CD4-positive, alpha-beta T cell treated with Interleukin-12 subunit alpha and Interleukin-12 subunit beta, for 1 hour (primary cell): Measurements from ENCODE around the gene ZNF496.
"Not testable (repeated sequence)": the region's sequence is repeated elsewhere in the genome, so short reads cannot be mapped to it uniquely, and the experiment has no call there.

Experiments used
- DNase-seq: peaks from one replicate; pipeline ENCODE4 v3.0.0-alpha.2; 2020

Gene ZNF496

GRCh38 chr1:247291833-247292561 is 39.7 kb downstream of the ZNF496 start:
- DNase-seq: no peak

- DNase-seq: no peak
Measured at GRCh38 chr1:247291161-247291560, 40.5 kb downstream of the ZNF496 start.

- DNase-seq: no peak
Measured at GRCh38 chr1:247290576-247290975, 41.1 kb downstream of the ZNF496 start.

GRCh38 chr1:247289274-247289892 is 42.3 kb downstream of the ZNF496 start:
- not testable (repeated sequence) for DNase-seq

DNA sequence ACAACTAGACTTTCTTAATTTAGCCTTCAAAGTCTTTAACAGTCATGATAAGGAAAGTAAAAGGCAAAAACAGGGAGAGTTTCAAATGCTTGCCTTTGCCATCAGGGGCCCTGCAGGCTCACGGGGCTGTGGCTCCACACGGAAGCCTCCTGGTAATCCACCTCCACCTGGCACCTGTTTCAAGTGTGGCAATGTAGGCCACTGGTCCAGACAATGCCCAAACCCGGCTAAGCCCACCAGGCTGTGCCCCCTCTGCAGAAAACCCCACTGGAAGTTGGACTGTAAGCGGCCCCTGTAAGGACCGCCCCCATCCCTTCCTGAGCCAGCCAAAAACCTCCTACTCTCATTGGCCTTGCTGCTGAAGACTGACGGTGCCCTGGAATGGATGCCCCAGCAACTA is 43.3 kb downstream of the ZNF496 start:
- DNase-seq: no peak

GRCh38 chr1:247287460-247287859 is 44.2 kb downstream of the ZNF496 start:
- no peak for DNase-seq

DNA sequence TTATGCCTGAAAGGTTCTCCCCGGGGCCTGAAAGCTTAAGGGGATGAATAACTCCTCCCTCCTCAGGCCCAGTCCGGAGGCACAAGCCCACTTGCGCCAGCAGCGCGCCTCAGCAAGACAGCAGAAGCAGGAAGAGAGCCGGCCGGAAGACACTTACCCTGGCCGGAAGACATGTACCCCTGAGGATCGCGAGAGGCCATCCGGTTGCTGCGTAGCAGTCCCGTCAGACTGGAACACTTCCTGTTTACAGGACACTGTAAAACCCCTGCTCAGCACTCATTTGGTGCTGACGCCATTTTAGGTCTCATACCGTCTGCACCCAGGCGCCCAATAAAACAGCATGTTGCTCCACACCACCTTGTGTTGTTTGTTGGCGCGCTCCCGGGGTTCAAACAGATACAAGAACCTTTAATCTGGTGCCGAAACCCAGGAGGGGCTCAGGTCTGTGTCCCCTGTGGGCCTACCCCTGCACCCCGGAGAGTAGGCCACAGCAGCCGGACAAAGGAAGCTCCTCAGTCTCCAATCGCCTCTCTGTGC is 45.5 kb downstream of the ZNF496 start:
- no peak for DNase-seq

GRCh38 chr1:247281001-247281574 is 50.6 kb downstream of the ZNF496 start:
- DNase-seq: no peak

DNA sequence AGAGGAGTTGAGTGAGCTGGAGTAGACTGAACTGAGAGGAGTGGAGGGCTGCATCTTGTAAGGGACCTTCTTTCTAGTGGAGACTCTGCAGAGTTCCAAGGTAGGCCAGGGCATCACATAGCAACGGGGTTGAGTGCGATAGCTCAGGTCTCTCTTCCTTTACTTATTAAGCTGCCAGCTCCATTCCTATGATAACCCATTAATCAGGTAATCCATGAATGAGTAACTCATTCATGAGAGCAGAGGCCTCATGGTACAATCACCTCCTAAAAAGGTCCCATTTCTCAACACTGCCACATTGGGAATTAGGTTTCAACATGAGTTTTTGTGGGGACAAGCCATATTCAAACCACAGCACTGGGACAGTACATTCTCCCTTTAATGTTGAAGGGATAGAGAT is 54.5 kb downstream of the ZNF496 start:
- DNase-seq: no peak

DNA sequence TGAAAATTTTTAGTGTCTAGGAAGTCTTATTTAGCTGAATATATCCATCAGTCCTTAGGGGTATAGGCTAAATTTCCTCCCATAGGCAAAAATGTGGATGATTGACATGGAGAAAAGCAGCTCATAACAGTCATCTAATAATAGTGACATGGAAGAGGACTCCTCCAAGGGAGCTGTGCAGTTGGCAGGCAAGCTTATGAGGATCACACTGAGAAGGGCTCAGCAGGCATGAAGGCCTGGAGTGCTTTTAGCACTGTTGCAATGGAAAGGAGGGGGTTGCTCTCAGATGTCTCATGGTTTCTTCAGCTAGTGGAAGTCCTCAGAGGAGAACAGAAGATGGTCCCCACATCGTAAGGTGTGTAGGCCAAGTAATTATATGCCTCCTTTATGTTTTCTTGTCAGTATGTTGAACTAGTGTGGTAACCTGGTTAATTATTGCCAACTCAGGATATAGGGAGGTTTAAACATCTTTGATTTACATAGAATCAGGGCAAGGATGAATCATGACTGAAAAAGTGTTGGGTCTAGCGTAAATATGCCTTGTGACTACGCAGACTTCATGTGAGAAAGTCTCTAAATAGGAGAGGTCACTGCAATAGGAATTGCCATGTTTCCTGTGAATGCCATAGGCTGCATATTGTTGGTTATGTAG is 56.9 kb downstream of the ZNF496 start:
- no peak for DNase-seq

DNA sequence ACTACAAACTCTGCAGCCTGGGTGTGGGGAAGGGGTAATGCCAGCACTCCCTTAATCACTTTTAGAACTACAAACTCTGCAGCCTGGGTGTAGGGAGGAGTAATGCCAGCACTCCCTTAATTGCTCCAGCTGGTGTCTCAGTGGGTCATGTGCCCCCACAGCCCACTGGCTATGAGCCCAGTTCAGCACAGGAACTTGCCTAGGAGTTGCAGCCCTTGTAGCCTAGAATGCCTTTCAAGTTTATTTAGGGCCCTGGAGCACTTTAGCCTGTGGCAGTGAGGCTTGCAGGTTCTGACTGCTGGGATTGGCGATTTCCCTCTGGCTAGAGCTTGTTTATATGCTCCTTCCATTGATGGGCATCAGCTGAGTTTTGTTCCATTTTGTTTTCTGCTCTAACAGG is 58.7 kb downstream of the ZNF496 start:
- no peak for DNase-seq

DNA sequence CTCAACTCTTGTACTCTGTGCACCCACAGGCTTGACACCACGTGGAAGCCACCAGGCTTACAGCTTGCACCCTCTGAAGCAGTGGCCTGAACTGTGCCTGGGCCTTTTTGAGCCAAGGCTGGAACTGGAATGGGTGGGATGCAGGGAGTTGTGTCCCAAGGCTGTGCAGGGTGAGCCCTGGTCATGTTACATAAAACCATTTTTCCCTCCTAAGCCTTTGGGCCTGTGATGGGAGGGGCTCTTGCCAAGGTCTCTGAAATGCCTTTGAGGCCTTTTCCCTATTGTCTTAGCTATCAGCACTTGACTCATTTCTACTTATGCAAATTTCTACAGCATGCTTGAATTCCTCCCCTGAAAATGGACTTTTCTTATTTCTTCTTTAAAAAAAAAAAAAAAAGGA is 61.7 kb downstream of the ZNF496 start:
- no peak for DNase-seq

- no peak for DNase-seq
Measured at GRCh38 chr1:247269133-247269532, 62.5 kb downstream of the ZNF496 start.

GRCh38 chr1:247268390-247269045 is 63.1 kb downstream of the ZNF496 start:
- DNase-seq: no peak

DNA sequence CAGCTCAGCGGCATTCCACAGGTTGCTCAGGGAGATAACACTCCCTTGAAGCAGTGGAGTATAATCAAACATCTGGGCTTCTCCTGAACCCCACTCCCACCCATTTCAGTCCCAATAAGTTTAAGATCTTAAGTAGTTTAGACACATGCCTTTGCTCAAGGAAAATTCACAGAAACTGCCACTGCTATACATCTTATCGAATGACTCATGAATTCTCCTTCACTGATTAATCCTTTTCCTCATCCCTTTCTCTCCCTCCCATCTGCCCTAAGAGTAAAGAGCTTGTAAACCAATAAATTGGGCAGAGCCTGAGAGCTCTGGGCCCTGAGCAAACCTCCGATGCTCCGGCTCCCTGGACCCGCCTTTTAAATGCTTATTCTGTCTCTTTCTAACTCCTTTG is 65.6 kb downstream of the ZNF496 start:
- no peak for DNase-seq

DNA sequence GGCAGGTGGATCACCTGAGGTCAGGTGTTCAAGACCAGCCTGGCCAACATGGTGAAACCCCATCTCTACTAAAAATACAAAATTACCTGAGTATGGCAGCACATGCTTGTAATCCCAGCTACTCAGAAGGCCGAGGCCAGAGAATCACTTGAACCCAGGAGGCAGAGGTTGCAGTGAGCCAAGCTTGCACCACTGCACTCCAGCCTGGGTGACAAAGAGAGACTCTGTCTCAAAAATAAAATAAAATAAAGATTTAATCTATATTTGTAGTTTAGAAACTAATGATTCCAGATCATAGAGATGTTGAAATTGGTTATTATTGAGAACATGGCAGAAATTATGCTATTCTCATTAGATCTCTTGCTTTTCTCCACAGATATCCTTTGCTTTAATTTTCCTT is 75.9 kb downstream of the ZNF496 start, which contains the start of gene VN1R5:
Gene VN1R5 (plus strand): TSS at position 301 of the 400 bp plus-strand sequence.
- not testable (repeated sequence) for DNase-seq

GRCh38 chr1:247247568-247247967 is 84.1 kb downstream of the ZNF496 start:
- DNase-seq: no peak
